ENCODE measurements around the gene PAPPA2.
"Not testable (repeated sequence)": the region's sequence is repeated elsewhere in the genome, so short reads cannot be mapped to it uniquely, and the experiment has no call there.

The PAPPA2 gene

GRCh38 chr1:176604461-176604860 is 141.5 kb downstream of the PAPPA2 start:
- no peak for DNase-seq (ENCODE audit: low read depth)

- DNase-seq (ENCODE audit: low read depth): no peak
Observed at GRCh38 chr1:176605176-176605575, 142.2 kb downstream of the PAPPA2 start.

GRCh38 chr1:176609556-176610408 is 146.8 kb downstream of the PAPPA2 start:
- no peak for DNase-seq (ENCODE audit: low read depth)

- DNase-seq (ENCODE audit: low read depth): no peak
Observed at GRCh38 chr1:176612791-176613190, 149.8 kb downstream of the PAPPA2 start.

GRCh38 chr1:176617881-176618280 is 154.9 kb downstream of the PAPPA2 start:
- no peak for DNase-seq (ENCODE audit: low read depth)

GRCh38 chr1:176619261-176619660 is 156.3 kb downstream of the PAPPA2 start:
- DNase-seq (ENCODE audit: low read depth): no peak

- DNase-seq (ENCODE audit: low read depth): no peak
Observed at GRCh38 chr1:176625365-176625764, 162.4 kb downstream of the PAPPA2 start.

GRCh38 chr1:176626572-176627061 is 163.6 kb downstream of the PAPPA2 start:
- DNase-seq (ENCODE audit: low read depth): no peak

GRCh38 chr1:176628775-176629174 is 165.8 kb downstream of the PAPPA2 start:
- no peak for DNase-seq (ENCODE audit: low read depth)

- not testable (repeated sequence) for DNase-seq (ENCODE audit: low read depth)
Observed at GRCh38 chr1:176634733-176635132, 171.8 kb downstream of the PAPPA2 start.

GRCh38 chr1:176638713-176639526 is 175.9 kb downstream of the PAPPA2 start:
- no peak for DNase-seq (ENCODE audit: low read depth)

- DNase-seq (ENCODE audit: low read depth): no peak
Observed at GRCh38 chr1:176643536-176643935, 180.6 kb downstream of the PAPPA2 start.

- DNase-seq (ENCODE audit: low read depth): no peak
Observed at GRCh38 chr1:176648556-176648955, 185.6 kb downstream of the PAPPA2 start.

- no peak for DNase-seq (ENCODE audit: low read depth)
Observed at GRCh38 chr1:176656257-176656995, 193.5 kb downstream of the PAPPA2 start.

GRCh38 chr1:176669782-176670181 is 206.8 kb downstream of the PAPPA2 start:
- no peak for DNase-seq (ENCODE audit: low read depth)

- DNase-seq (ENCODE audit: low read depth): no peak
Observed at GRCh38 chr1:176670853-176671252, 207.9 kb downstream of the PAPPA2 start.

GRCh38 chr1:176682830-176683535 is 220.0 kb downstream of the PAPPA2 start:
- no peak for DNase-seq (ENCODE audit: low read depth)

- no peak for DNase-seq (ENCODE audit: low read depth)
Observed at GRCh38 chr1:176691251-176692228, 228.6 kb downstream of the PAPPA2 start.

- DNase-seq (ENCODE audit: low read depth): no peak
Observed at GRCh38 chr1:176692431-176692830, 229.5 kb downstream of the PAPPA2 start.

- no peak for DNase-seq (ENCODE audit: low read depth)
Observed at GRCh38 chr1:176692988-176693696, 230.2 kb downstream of the PAPPA2 start.

Measured in activated T-helper 1 cell treated with Interleukin-2 at 50 U/mL for 16 hours (primary cell).